Measurements from ENCODE around the gene NFS1. TPM values are rescaled to one million over a fixed set of nuclear protein-coding genes. Genes with fewer than 3 reads are reported as not detected.

The NFS1 gene
- total and polyA plus RNA-seq, 2 experiments from 2014 or later = 38.1 to 48.5 TPM

DNA sequence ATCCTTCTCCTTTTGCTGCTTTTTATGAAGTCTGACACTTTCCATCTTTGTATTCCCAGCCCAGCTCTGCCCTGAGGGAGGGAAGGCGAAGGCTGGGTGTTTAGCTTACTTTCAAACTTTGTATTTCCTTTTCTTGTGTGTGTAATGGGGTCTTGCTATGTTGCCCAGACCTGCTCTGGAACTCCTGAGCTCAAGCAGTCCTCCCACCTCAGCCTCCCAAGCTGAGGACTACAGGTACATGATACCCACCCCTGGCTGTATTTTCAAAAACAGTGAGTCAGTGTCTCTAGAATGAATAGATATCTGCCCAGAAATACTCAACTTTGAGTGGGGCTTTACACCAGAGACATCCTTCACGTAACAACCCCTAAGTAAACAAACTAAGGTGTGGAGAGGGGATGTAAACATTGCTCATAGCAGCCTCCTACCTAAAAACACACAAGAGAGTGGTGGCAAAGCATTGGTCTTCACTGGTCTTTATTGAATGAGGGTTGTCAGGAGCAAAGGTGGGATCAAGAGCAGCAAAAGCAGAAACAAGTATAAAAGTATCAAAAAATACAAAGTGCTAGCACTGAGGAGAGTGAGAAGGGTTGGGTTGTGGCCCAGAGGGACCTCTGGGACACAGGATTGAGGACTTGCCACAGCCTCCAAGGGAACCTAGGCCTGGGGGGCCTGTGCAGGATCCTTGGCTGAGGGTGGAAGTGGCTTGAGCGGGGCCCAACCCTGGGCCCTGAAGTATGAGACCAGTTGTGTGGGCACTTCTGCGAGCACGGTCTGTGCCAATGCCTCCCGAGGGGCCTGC lies 73.4 kb downstream of the NFS1 start:
- Histone ChIP-seq H4K20me1 (ENCODE audit: insufficient read depth, poor library complexity, severe bottlenecking) (no peaks in the 10 kb centered on the region), H3K4me1 (ENCODE audit: insufficient read depth) (no peaks in the 10 kb centered on the region), H3K36me3 (replicated peaks; ENCODE audit: insufficient read depth, low read depth) (peaks cover 4% of the 10 kb centered on the region), H3K9me3 (ENCODE audit: low read depth) (no peaks in the 10 kb centered on the region), H3K27ac (no peak overlapping the region), H3K9me2 (replicated peaks; ENCODE audit: insufficient read depth) (no peaks in the 10 kb centered on the region), H2AFZ (no peak overlapping the region), H3K4me2 (no peak overlapping the region), H3K27me3 (no peaks in the 10 kb centered on the region), H3K4me3 (no peak overlapping the region), H3K79me2 (no peaks in the 10 kb centered on the region)
- no peak for TF ChIP-seq EZH2phosphoT487 (IDR thresholded peaks at IDR 0.05; ENCODE audit: low read depth, severe bottlenecking, unreplicated experiment)
- TF ChIP-seq CTCF (IDR thresholded peaks at IDR 0.05; ENCODE audit: poor library complexity) = no peak
- no peak for TF ChIP-seq EZH2 (IDR thresholded peaks at IDR 0.05; ENCODE audit: borderline replicate concordance)
- no peak for DNase-seq (ENCODE audit: low spot score)
- WGBS (ENCODE audit: low lambda C conversion rate, missing lambda C conversion rate) = 95% methylated on average over 6 of the region's 6 CpGs

DNA sequence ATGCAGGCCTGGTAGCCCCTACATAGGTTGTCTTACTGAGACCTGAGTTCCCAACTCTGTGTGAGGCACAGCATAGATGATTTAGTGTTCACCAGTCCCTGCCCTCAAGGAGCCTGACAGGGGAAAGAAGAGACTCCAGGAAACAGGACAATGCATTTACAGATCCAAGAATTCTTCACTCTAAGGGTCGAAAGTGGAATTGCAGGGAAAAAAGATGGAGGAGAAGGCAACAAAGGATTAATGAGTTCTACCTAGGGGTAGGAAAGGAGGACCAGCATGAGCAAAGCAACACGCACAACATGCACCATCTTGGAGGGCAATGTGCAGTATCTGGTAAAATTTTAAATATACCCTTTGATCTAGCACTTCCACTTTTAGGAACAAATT lies 77.6 kb downstream of the NFS1 start:
- no peaks in the 10 kb centered on the region for H3K27me3 ChIP-seq
- 90% methylated on average over 2 of the region's 2 CpGs for WGBS (ENCODE audit: low lambda C conversion rate, missing lambda C conversion rate)
- no peaks in the 10 kb centered on the region for H4K20me1 ChIP-seq (ENCODE audit: insufficient read depth, poor library complexity, severe bottlenecking)
- H3K79me2 ChIP-seq = no peaks in the 10 kb centered on the region
- H2AFZ ChIP-seq = no peak overlapping the region
- H3K9me2 ChIP-seq (replicated peaks; ENCODE audit: insufficient read depth) = no peaks in the 10 kb centered on the region
- no peak overlapping the region for H3K27ac ChIP-seq
- H3K4me2 ChIP-seq = no peak overlapping the region
- no peaks in the 10 kb centered on the region for H3K36me3 ChIP-seq (replicated peaks; ENCODE audit: insufficient read depth, low read depth)
- no peak for TF ChIP-seq EZH2phosphoT487 (IDR thresholded peaks at IDR 0.05; ENCODE audit: low read depth, severe bottlenecking, unreplicated experiment)
- no peak for TF ChIP-seq CTCF (IDR thresholded peaks at IDR 0.05; ENCODE audit: poor library complexity)
- TF ChIP-seq EZH2 (IDR thresholded peaks at IDR 0.05; ENCODE audit: borderline replicate concordance) = no peak
- H3K9me3 ChIP-seq (ENCODE audit: low read depth) = no peaks in the 10 kb centered on the region
- H3K4me3 ChIP-seq = no peak overlapping the region
- no peak for DNase-seq (ENCODE audit: low spot score)
- peaks cover 8% of the 10 kb centered on the region for H3K4me1 ChIP-seq (ENCODE audit: insufficient read depth)

GRCh38 chr20:35620818-35621559 lies 78.2 kb downstream of the NFS1 start:
- no peaks in the 10 kb centered on the region for H3K9me3 ChIP-seq (ENCODE audit: low read depth)
- DNase-seq (ENCODE audit: low spot score) = no peak
- no peak overlapping the region for H3K27ac ChIP-seq
- TF ChIP-seq EZH2phosphoT487 (IDR thresholded peaks at IDR 0.05; ENCODE audit: low read depth, severe bottlenecking, unreplicated experiment) (no peak), CTCF (IDR thresholded peaks at IDR 0.05; ENCODE audit: poor library complexity) (no peak), EZH2 (IDR thresholded peaks at IDR 0.05; ENCODE audit: borderline replicate concordance) (no peak)
- no peaks in the 10 kb centered on the region for H3K9me2 ChIP-seq (replicated peaks; ENCODE audit: insufficient read depth)
- no peaks in the 10 kb centered on the region for H3K36me3 ChIP-seq (replicated peaks; ENCODE audit: insufficient read depth, low read depth)
- H3K27me3 ChIP-seq = no peaks in the 10 kb centered on the region
- H3K4me3 ChIP-seq = no peak overlapping the region
- no peak overlapping the region for H2AFZ ChIP-seq
- no peak overlapping the region for H3K4me2 ChIP-seq
- no peaks in the 10 kb centered on the region for H4K20me1 ChIP-seq (ENCODE audit: insufficient read depth, poor library complexity, severe bottlenecking)
- H3K4me1 ChIP-seq (ENCODE audit: insufficient read depth) = peaks cover 8% of the 10 kb centered on the region
- WGBS (ENCODE audit: low lambda C conversion rate, missing lambda C conversion rate) = 97% methylated on average over 11 of the region's 11 CpGs
- H3K79me2 ChIP-seq = no peaks in the 10 kb centered on the region
